ENCODE data around the gene CFAP97D2. TPM values are rescaled to one million over a fixed set of nuclear protein-coding genes. Genes with fewer than 3 reads are reported as not detected.

Gene CFAP97D2
- total RNA-seq, 2 experiments from 2014 or later = 0.47 to 0.52 TPM

DNA sequence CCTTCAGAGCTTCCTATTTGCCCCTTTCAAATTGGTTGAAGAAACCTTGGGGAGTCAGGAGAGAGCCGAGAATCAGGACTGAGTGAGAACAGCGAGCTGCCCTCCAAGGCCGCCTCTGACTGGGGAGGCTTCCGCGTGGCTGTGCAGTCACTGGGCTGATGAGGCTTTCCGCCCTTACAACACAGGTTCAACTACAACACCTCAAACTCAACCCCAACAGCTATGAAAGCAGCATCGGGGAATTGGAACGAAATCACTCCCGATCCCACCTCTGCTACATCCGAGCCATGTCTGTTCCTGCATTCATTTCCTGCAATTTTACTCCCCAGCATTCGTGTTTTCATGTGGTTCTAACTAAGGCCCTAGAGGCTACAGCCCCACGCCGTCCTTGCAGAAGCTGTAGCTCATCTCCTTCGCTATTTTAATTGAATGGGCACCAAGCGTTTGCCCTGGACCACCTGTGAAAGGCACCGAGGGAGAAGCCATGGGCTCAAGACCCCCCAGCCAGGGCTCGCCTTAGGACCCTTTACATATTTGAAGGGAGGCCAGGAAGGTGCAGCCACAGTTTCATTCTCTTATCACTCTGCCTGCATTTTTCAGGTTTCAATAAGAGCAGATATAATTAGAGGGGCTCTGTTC, 34.3 kb upstream of the CFAP97D2 start:
- no peak overlapping the region for H3K27ac Mint-ChIP-seq
- H3K9me3 Mint-ChIP-seq = no peaks in the 10 kb centered on the region
- TF ChIP-seq, protein P1, sequence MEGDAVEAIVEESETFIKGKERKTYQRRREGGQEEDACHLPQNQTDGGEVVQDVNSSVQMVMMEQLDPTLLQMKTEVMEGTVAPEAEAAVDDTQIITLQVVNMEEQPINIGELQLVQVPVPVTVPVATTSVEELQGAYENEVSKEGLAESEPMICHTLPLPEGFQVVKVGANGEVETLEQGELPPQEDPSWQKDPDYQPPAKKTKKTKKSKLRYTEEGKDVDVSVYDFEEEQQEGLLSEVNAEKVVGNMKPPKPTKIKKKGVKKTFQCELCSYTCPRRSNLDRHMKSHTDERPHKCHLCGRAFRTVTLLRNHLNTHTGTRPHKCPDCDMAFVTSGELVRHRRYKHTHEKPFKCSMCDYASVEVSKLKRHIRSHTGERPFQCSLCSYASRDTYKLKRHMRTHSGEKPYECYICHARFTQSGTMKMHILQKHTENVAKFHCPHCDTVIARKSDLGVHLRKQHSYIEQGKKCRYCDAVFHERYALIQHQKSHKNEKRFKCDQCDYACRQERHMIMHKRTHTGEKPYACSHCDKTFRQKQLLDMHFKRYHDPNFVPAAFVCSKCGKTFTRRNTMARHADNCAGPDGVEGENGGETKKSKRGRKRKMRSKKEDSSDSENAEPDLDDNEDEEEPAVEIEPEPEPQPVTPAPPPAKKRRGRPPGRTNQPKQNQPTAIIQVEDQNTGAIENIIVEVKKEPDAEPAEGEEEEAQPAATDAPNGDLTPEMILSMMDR (IDR thresholded peaks at IDR 0.05) = no peak
- H3K27ac ChIP-seq (ENCODE audit: low read depth in 1 of 2, low read length in 2 of 2) = peak overlapping the region; percentile 78 to 82
- intact Hi-C loops (cut with DNase I, micrococcal nuclease) = loop anchor here in 1 of 2 experiments (5.0 kb wide), 1 partner anchor 32 kb away; no protein-coding TSS in a partner anchor
- ChIA-PET POLR2A (interaction anchor here (0.8 to 5.4 kb wide), 7 partner anchors 12 to 81 kb away, joined by 4 to 138 read pairs (median 16); partner anchors contain the start of gene RASA3), CTCF (interaction anchor here (2.2 kb wide), 1 partner anchor 34 kb away, joined by 7 read pairs; no protein-coding TSS in a partner anchor)
- peak in 1 of 14 experiments; percentile 13 for DNase-seq
- H3K4me1 ChIP-seq (ENCODE audit: insufficient read depth, low read length) = peaks cover 99% of the 10 kb centered on the region
- no peaks in the 10 kb centered on the region for H3K36me3 ChIP-seq (ENCODE audit: insufficient read depth, low read length)
- ATAC-seq (ENCODE audit: poor library complexity) = no peak
- H3K27me3 Mint-ChIP-seq = no peaks in the 10 kb centered on the region
- H3K9me3 ChIP-seq (ENCODE audit: control insufficient read depth in 1 of 2, insufficient read depth in 1 of 2, low read length in 2 of 2) = no peaks in the 10 kb centered on the region
- peak overlapping the region; percentile 36 for H3K4me3 Mint-ChIP-seq
- H3K36me3 Mint-ChIP-seq (ENCODE audit: low read depth) = peaks cover 6% of the 10 kb centered on the region
- H3K4me1 Mint-ChIP-seq (ENCODE audit: low read depth) = peaks cover 47% of the 10 kb centered on the region
- H3K27me3 ChIP-seq (ENCODE audit: control insufficient read depth in 1 of 2, insufficient read depth in 2 of 2, low read length in 2 of 2) = no peaks in the 10 kb centered on the region
- H3K4me3 ChIP-seq (ENCODE audit: low read length) = no peak overlapping the region

DNA sequence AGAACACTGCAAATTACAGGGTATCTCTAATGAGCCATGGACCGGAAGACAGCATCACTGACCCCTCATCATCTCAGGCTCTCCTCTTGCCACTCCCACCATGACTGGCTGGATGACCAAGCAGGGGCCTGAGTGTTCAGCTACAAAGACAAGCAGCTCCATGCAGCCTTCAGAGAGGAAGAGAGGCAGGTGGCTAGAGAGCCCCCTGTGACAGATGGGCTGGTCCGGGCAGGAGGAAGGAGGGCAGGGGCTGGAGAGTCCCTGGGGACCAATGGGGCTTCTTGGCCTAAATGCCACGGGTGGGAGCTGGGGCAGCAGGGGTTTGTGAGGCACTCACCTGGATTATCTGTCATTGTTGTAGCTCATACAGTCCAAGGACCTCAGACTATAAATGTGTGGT, 33.8 kb upstream of the CFAP97D2 start:
- H3K27ac Mint-ChIP-seq = no peak overlapping the region
- peak overlapping the region; percentile 78 to 82 for H3K27ac ChIP-seq (ENCODE audit: low read depth in 1 of 2, low read length in 2 of 2)

DNA sequence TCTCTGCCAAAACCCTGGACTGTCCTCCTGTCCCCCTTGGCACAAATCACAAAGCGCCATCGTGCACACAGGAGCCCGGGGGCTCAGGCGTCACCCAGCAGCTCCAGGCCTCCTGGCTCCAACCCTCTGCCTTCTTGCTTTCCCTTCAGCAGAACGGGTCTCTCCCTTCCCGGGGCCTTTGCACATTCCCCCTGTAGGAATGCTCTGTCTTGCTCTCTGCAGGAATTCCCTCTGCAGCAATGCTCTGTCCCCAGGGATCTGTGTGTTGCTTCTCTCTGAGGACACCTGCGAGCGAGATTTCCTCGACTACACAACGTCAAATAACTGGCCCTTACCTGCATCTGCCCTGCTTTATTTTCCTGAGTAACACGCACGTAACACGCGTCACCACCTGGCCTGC, 33.3 kb upstream of the CFAP97D2 start:
- intact Hi-C loops (cut with DNase I, micrococcal nuclease) = loop anchor here in 1 of 2 experiments (5.0 kb wide), 1 partner anchor 33 kb away; no protein-coding TSS in a partner anchor
- ChIA-PET CTCF (interaction anchor here (2.2 kb wide), 1 partner anchor 35 kb away, joined by 7 read pairs; no protein-coding TSS in a partner anchor), POLR2A (interaction anchor here (1.9 to 5.4 kb wide), 2 partner anchors 16 kb away, joined by 16 to 138 read pairs; partner anchors contain the start of gene RASA3)
- ATAC-seq (ENCODE audit: poor library complexity) (no peak), DNase-seq (peak in 2 of 14 experiments; percentile 2 to 33)
- Mint-ChIP-seq H3K4me3 (peak overlapping the region; percentile 7), H3K27me3 (no peaks in the 10 kb centered on the region), H3K9me3 (no peaks in the 10 kb centered on the region), H3K4me1 (ENCODE audit: low read depth) (peaks cover 57% of the 10 kb centered on the region), H3K27ac (no peak overlapping the region), H3K36me3 (ENCODE audit: low read depth) (peaks cover 6% of the 10 kb centered on the region)
- TF ChIP-seq, protein P1 (IDR thresholded peaks at IDR 0.05) = no peak
- H3K4me3 ChIP-seq (ENCODE audit: low read length) = no peak overlapping the region
- H3K27ac ChIP-seq (ENCODE audit: low read depth in 1 of 2, low read length in 2 of 2) = peak overlapping the region in 1 of 2 donors; percentile 7
- no peaks in the 10 kb centered on the region for H3K27me3 ChIP-seq (ENCODE audit: control insufficient read depth in 1 of 2, insufficient read depth in 2 of 2, low read length in 2 of 2)
- H3K36me3 ChIP-seq (ENCODE audit: insufficient read depth, low read length) = no peaks in the 10 kb centered on the region
- no peaks in the 10 kb centered on the region for H3K9me3 ChIP-seq (ENCODE audit: control insufficient read depth in 1 of 2, insufficient read depth in 1 of 2, low read length in 2 of 2)
- peaks cover 99% of the 10 kb centered on the region for H3K4me1 ChIP-seq (ENCODE audit: insufficient read depth, low read length)

More for the DNA sequence above, 33.8 kb upstream of the CFAP97D2 start:
- Histone ChIP-seq H3K36me3 (ENCODE audit: insufficient read depth, low read length) (no peaks in the 10 kb centered on the region), H3K4me3 (ENCODE audit: low read length) (no peak overlapping the region), H3K27me3 (ENCODE audit: control insufficient read depth in 1 of 2, insufficient read depth in 2 of 2, low read length in 2 of 2) (no peaks in the 10 kb centered on the region), H3K9me3 (ENCODE audit: control insufficient read depth in 1 of 2, insufficient read depth in 1 of 2, low read length in 2 of 2) (no peaks in the 10 kb centered on the region), H3K4me1 (ENCODE audit: insufficient read depth, low read length) (peaks cover 99% of the 10 kb centered on the region)
- ChIA-PET CTCF (interaction anchor here (2.2 kb wide), 1 partner anchor 35 kb away, joined by 7 read pairs; no protein-coding TSS in a partner anchor), POLR2A (interaction anchor here (1.9 to 5.4 kb wide), 2 partner anchors 16 to 17 kb away, joined by 16 to 138 read pairs; partner anchors contain the start of gene RASA3)
- Mint-ChIP-seq H3K9me3 (no peaks in the 10 kb centered on the region), H3K4me1 (ENCODE audit: low read depth) (peaks cover 52% of the 10 kb centered on the region), H3K36me3 (ENCODE audit: low read depth) (peaks cover 6% of the 10 kb centered on the region), H3K27me3 (no peaks in the 10 kb centered on the region), H3K4me3 (peak overlapping the region; percentile 36)
- DNase-seq (peak in 1 of 14 experiments; percentile 11), ATAC-seq (ENCODE audit: poor library complexity) (no peak)
- TF ChIP-seq, protein P1 (IDR thresholded peaks at IDR 0.05) = no peak
- intact Hi-C loops (cut with DNase I, micrococcal nuclease) = loop anchor here in 1 of 2 experiments (5.0 kb wide), 1 partner anchor 33 kb away; no protein-coding TSS in a partner anchor

Measured in CD4-positive, alpha-beta T cell (primary cell).